Ishikawa (cell line): Measurements from ENCODE around the gene ECSIT.

Experiments
- CEBPB ChIP-seq: IDR thresholded peaks from 2 replicates; pipeline ENCODE4 v1.6.1; 2012
- EGR1 ChIP-seq: IDR thresholded peaks from 2 replicates; pipeline ENCODE4 v1.6.1; 2012
- REST ChIP-seq: IDR thresholded peaks from 2 replicates; pipeline ENCODE4 v1.6.1; 2012; ENCODE audit warnings: low read depth, mild to moderate bottlenecking
- TAF1 ChIP-seq: IDR thresholded peaks from 2 replicates; pipeline ENCODE4 v1.6.1; 2012; ENCODE audit warnings: low read depth, mild to moderate bottlenecking
- YY1 ChIP-seq: IDR thresholded peaks from 2 replicates; pipeline ENCODE4 v1.6.1; 2012; ENCODE audit warnings: low read depth
- ZBTB7A ChIP-seq: IDR thresholded peaks from 2 replicates; pipeline ENCODE4 v1.6.1; 2012; ENCODE audit warnings: low read depth

GRCh38 chr19:11576227-11576626, 47.3 kb upstream of the ECSIT start:
- no peak for TF ChIP-seq ZBTB7A
- no peak for TF ChIP-seq CEBPB
- TF ChIP-seq EGR1: no peak
- no peak for TF ChIP-seq YY1
- no peak for TF ChIP-seq REST
- TF ChIP-seq TAF1: no peak
